NCI-H460 (cell line): Measurements from ENCODE around the gene ETHE1. TPM values are rescaled to one million over a fixed set of nuclear protein-coding genes. Genes with fewer than 3 reads are reported as not detected.
"Not testable (repeated sequence)": the region's sequence is repeated elsewhere in the genome, so short reads cannot be mapped to it uniquely, and the experiment has no call there.

Experiments
- DNase-seq: peaks from one replicate; pipeline ENCODE4 v3.0.0-alpha.2; 2016; ENCODE audit warnings: low read depth; ENCODE audit errors: extremely low read depth
- total RNA-seq: library from RNA; depleted of rRNA; stranded (reverse); fragments of >200 nt; shearing (Covaris generic); gene quantifications from 2 replicates; pipeline ENCODE4 v1.2.3, GENCODE V29; 2014

ETHE1 gene
- total RNA-seq, 1 experiment from 2014 or later: 32.5 TPM

GRCh38 chr19:43525836-43526771, 897 bp downstream of the ETHE1 start:
- DNase-seq: no peak

GRCh38 chr19:43524922-43525835, 1.8 kb downstream of the ETHE1 start:
- no peak for DNase-seq

- not testable (repeated sequence) for DNase-seq
These were observed 3.3 kb downstream of the ETHE1 start for GRCh38 chr19:43523696-43524095.

DNA sequence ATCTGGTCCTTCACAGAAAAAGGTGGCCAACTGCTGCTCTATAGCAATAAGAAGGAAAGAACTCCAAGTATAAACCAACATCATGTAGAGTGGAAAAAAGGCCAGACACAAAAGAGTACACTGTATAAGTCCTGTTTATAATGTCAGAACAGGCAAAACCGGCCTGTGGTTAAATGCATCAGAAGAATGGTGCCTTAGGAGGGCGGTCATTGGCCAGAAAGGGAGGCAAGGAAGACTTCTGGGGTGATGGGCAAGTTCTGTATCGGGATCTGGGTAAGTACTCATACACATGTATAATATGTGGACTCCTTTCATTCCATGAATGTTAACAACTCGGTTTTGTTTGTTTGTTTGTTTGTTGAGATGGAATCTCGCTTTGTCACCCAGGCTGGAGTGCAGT, 4.1 kb downstream of the ETHE1 start:
- no peak for DNase-seq

DNA sequence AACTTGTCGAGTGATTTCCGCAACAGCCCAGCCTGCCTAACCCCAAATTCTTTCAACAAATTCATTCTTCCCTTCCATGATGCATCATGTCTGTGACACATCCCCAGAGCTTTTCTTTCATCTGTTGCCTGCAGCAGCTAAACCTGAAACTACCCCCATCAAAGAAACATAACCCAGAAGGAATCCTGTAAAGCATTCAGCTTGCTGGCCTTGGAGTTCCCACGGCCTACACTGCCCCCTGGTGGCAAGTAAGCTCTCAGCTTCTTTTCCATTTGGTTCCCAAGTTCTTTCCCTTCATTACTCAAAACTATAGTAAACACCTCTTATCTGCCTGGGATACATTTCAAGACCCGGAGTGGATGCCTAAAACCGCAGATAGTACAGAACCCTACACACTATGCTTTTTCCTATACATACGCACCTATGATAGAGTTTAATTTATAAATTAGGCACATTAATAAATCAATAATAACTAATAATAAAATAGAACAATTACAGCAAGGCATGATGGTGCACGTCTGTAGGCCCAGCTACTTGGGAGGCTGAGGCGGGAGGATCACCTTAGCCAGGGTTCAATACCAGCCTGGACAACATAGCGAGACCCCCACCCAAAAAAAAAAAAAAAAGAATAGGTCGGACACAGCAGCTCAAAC, 7.4 kb downstream of the ETHE1 start:
- DNase-seq: peak; percentile 75

DNA sequence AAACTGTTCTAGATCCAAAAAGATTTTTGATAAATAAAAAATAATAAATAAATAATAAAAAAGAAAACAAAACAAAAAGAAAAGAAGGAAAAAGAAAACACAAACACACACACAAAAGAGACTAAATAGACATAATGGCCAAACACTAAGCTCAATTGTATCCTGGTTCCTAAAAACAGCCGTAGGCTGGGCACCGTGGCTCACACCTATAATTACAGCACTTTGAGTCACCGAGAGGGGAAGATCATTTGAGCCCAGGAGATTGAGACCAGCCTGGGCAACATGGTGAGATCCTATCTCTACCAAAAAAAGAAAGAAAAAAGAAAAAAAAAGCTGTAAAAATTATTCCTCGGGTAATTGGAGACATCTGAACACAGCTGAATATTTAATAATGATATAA, 8.9 kb downstream of the ETHE1 start:
- no peak for DNase-seq

DNA sequence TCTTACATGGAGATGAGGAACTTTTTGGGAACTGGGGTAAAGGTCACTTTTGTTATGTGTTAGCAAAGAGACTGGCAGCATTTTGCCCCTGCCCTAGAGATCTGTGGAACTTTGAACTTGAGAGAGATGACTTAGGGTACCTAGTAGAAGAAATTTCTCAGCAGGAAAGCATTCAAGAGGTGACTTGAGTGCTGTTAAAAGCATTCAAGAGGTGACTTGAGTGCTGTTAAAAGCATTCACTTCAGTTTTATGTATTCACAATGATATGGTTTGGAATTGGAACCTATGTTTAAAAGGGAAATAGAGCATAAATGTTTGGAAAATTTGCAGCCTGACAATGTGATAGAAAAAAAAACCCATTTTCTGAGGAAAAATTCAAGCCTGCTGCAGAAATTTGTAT, 14.6 kb downstream of the ETHE1 start:
- DNase-seq: not testable (repeated sequence)

DNA sequence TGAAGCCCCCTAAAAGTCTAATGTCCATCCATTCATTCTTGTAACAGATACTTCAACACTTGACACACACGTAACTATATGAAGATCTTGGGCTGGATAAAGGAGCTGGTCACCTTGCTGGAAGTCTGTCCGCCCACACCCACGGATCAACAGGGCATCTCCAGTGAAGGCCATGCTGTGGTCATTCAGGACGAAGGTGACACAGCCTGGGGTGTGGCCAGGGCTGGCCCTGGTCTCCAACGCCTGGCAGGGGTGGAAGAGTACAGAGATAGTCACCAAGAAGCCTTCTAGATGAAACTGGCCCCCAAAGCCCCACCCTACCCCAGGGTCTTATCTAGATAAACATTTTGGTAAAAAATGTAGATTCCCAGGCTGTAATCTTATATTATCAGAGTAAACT, 15.7 kb downstream of the ETHE1 start:
- DNase-seq: no peak

- no peak for DNase-seq
These were observed 16.3 kb downstream of the ETHE1 start for GRCh38 chr19:43510713-43511112.

DNA sequence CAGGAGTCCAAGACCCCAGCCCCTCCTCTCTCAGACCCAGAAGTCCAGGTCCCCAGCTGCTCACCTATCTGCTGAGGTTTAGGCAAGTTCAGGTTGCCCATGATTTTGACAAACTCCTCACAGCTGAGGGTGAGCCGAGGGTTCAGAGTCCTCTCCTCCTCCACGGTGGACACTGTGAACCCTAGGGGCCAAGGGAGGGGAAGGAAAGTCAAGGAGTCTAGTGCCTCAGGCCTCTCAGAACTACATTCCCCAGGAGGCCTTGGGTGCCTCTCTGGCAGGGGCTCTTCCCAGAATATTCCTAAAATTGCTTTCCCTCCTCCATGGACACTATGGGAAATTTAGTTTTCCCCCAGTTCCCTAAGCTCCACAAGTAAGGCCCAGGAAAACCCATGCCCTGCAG, 19.1 kb downstream of the ETHE1 start:
- DNase-seq: no peak

- no peak for DNase-seq
These were observed 20.4 kb downstream of the ETHE1 start for GRCh38 chr19:43506629-43507028.

DNA sequence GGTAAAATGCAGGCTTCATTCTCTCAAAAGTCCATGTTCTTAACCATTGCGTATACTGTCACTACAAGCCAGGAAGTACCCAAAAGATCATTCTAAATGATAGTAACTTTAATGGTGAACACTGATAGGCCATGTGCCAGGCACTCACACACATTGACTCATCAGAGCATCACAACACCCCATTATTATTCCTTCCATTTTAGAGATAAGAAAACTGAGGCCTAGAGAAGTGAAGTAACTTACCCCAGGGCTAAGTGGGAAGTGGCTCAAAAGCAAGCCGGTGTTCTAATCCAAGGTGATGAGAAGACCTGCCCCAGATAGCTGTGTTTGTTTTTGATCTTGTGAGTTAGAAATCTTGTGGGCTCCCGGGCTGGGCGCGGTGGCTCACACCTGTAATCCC, 21.1 kb downstream of the ETHE1 start:
- no peak for DNase-seq

- DNase-seq: no peak
These were observed 21.9 kb downstream of the ETHE1 start for GRCh38 chr19:43505186-43505456.

GRCh38 chr19:43504426-43505185, 22.4 kb downstream of the ETHE1 start, which contains the start of gene PHLDB3:
TSS of gene PHLDB3 (minus strand) at chr19:43504746. CDS start at chr19:43504118, 628 bp downstream.
- DNase-seq: no peak

DNA sequence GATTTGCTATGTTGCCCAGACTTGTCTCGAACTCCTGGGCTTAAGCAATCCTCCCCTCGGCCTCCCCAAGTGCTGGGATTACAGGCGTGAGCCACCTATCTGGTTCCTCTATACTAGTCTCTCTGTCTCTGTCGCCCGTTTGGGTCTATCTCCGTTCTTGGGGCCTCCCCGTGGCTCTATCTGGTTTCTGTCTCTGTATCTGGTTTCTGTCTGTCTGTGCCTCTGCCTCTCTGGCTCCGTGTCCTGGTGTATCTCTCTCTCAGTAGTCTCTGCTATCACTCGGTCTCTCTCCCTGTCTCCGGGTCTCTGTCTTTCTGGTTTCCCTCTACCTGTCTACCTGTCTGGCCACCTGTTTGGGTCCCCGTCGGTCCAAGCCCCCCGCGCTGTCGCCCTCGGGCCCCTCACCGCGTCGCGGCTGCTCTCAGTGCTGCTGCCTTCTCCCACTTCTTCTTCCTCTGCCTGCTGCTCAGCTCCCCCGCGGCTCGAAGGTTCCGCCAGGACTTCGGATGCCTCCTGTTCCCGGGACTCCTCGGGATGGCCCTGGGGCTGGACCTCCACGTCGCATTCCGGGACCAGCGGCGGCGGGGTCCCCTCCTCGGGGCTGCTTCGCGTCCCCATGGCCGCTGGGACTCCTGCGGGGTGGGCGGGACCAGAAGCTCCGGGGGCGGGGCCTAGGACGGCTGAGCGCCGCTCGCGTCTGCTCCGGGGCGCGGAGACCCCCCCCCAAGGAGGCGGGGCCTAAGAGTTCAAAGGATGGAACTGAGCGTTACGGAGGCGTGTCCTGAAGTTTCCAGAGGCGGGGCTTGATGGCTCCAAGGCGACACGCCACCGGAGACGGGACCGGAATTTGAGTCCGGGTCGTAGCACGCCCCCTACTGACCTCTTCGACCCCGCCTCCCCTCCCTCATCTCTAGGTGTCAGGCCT, 23.2 kb downstream of the ETHE1 start:
- DNase-seq: peak; percentile 87

DNA sequence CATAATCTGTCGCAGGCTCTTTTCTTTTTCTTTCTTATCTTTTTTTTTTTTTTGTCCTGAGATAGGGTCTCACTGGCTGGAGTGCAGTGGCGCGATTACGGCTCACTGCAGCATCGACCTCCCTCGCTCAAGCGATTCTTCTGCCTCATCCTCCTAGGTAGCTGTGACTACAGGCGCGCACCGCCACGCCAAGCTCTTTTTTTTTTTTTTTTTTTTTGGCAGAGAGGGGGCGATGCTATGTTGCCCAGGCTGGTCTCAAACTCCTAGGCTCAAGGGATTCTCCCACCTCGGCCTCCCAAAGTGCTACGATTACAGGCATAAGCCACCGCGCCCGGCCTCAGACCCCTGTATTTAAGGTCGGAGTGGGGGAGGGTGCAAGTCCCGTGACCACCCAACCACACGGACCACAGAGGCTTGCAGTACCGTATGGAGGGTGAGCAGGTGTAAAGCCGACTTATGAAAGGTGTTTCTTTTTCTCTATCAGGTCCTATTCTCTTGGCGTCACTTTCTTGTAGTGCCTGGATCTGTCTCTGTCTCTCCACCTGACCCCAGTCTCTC, 24.5 kb downstream of the ETHE1 start:
- no peak for DNase-seq

- no peak for DNase-seq
These were observed 25.2 kb downstream of the ETHE1 start for GRCh38 chr19:43501661-43502418.

- DNase-seq: no peak
These were observed 28.0 kb downstream of the ETHE1 start for GRCh38 chr19:43499042-43499441.
